Measurements from ENCODE around the gene CD300E. TPM values are rescaled to one million over a fixed set of nuclear protein-coding genes. Genes with fewer than 3 reads are reported as not detected.

The CD300E gene
- total RNA-seq, 1 experiment from 2014 or later: not detected

- TF ChIP-seq CEBPB (IDR thresholded peaks at IDR 0.05; ENCODE audit: low read depth): no peak; the same call in 1 of the 2 replicates
- TF ChIP-seq CBX3 (IDR thresholded peaks at IDR 0.05; ENCODE audit: low read depth): peak; percentile 97
- no peak for TF ChIP-seq EZH2phosphoT487 (IDR thresholded peaks at IDR 0.05; ENCODE audit: borderline replicate concordance)
- TF ChIP-seq SP1 (IDR thresholded peaks at IDR 0.05; ENCODE audit: low read depth): peak; percentile 63
- no peak for TF ChIP-seq ZFX (IDR thresholded peaks at IDR 0.05)
- TF ChIP-seq ZNF274 (IDR thresholded peaks at IDR 0.05; ENCODE audit: low read depth, low read length): no peak
These were observed 54.2 kb downstream of the CD300E start (continued) for GRCh38 chr17:74569020-74570003.

GRCh38 chr17:74568106-74568873 is 55.2 kb downstream of the CD300E start:
- no TSS peak for BruUV-seq (replicated peaks)
- DNase-seq (ENCODE audit: low read depth, low spot score) (no peak), ATAC-seq (no peak)
- Histone ChIP-seq H3K4me1 (ENCODE audit: control insufficient read depth in 1 of 2, insufficient read depth in 2 of 2, low read length in 2 of 2) (peaks cover 14 to 25% of the 10 kb centered on the region in 2 experiments), H3K4me3 (replicated peaks in 1 of 2; ENCODE audit: low read depth in 1 of 2, low read length in 2 of 2) (no peak overlapping the region), H3K4me2 (ENCODE audit: low read length) (peak overlapping the region; percentile 46), H3K9me2 (ENCODE audit: insufficient read depth) (no peaks in the 10 kb centered on the region), H2AFZ (ENCODE audit: low read depth, low read length, poor library complexity, severe bottlenecking) (no peak overlapping the region), H3K27ac (ENCODE audit: low read depth, low read length) (peak overlapping the region; percentile 36; the same call in 1 of the 2 replicates), H3K79me2 (ENCODE audit: insufficient read depth, low read length) (no peaks in the 10 kb centered on the region), H3K36me3 (ENCODE audit: control insufficient read depth in 1 of 2, insufficient read depth in 2 of 2, low read length in 2 of 2) (no peaks in the 10 kb centered on the region), H4K20me1 (ENCODE audit: insufficient read depth) (no peaks in the 10 kb centered on the region), H3K9me3 (ENCODE audit: control insufficient read depth in 1 of 2, insufficient read depth in 1 of 2, low read depth in 1 of 2, low read length in 2 of 2) (no peaks in the 10 kb centered on the region), H3K27me3 (ENCODE audit: insufficient read depth, low read length) (peaks cover 5% of the 10 kb centered on the region), H3K9ac (ENCODE audit: low read length) (no peak overlapping the region)
- ChIA-PET RAD21 (ENCODE audit: low non-redundant PET in 1 of 2, low total read pairs in 2 of 2, uncharacterized antibody in 2 of 2, unreplicated experiment in 2 of 2) (no interaction called here), POLR2A (no interaction called here), CTCF (interaction anchor here (3.1 to 4.0 kb wide), 2 partner anchors 12 to 89 kb away, joined by 19 to 30 read pairs; no protein-coding TSS in a partner anchor)
- TF ChIP-seq SP1 (IDR thresholded peaks at IDR 0.05; ENCODE audit: low read depth) (no peak), RAD21 (IDR thresholded peaks at IDR 0.05; ENCODE audit: low read depth) (no peak), POLR2A (IDR thresholded peaks at IDR 0.05; ENCODE audit: borderline replicate concordance, extremely low read depth, insufficient read depth, insufficient read length) (no peak)
- intact Hi-C loops (cut with micrococcal nuclease): no loop called here

Data from HCT116 (cell line).